ENCODE measurements around the gene CDC7. TPM values are rescaled to one million over a fixed set of nuclear protein-coding genes. Genes with fewer than 3 reads are reported as not detected.

Gene CDC7
- total and polyA plus RNA-seq, 2 experiments from 2014 or later, result 4.7 to 5.4 TPM

DNA sequence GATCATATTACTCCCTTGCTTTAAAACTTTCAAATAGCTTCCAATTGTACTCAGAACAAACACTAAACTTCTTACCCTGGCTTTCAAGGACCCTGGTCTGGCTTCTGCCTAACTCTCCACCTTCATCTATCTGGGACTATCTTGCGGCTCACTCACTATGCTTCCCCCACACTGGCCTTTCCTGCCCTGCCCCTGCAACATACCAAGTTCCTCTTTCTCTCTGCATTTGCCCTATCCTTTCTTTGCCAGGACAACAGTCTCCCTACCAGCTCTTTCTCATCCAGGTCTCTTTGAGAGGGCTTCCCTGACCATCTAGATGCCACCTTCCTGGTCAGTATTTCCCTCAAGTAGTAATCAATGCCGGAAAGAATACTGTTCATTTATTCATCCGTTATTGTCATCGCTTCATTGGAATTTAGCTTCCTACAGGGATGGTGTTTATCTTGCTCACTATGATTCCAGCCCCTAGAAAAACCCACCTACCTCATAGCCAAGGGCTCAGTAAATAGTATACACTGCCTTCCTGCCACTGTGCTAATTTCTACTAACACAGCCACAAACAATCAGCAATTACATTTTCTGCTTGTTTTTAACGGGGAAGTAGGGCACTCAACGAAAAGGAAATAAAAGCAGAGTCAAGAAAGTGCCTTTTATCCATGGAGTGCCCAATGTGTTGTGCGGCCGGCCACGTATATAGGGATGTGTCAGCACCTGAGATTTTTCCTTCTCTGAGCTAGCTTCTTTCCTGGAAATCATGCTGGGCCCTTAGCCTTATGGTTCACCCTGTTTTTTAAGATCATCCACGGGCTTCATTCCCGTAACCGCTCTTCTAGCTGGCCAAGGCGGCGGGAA, 521 bp upstream of the CDC7 start:
- TF ChIP-seq, protein P1, sequence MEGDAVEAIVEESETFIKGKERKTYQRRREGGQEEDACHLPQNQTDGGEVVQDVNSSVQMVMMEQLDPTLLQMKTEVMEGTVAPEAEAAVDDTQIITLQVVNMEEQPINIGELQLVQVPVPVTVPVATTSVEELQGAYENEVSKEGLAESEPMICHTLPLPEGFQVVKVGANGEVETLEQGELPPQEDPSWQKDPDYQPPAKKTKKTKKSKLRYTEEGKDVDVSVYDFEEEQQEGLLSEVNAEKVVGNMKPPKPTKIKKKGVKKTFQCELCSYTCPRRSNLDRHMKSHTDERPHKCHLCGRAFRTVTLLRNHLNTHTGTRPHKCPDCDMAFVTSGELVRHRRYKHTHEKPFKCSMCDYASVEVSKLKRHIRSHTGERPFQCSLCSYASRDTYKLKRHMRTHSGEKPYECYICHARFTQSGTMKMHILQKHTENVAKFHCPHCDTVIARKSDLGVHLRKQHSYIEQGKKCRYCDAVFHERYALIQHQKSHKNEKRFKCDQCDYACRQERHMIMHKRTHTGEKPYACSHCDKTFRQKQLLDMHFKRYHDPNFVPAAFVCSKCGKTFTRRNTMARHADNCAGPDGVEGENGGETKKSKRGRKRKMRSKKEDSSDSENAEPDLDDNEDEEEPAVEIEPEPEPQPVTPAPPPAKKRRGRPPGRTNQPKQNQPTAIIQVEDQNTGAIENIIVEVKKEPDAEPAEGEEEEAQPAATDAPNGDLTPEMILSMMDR (IDR thresholded peaks at IDR 0.05; ENCODE audit: low read depth, low read length), result no peak
- Histone ChIP-seq H3K27me3 (no peaks in the 10 kb centered on the region), H3K36me3 (no peaks in the 10 kb centered on the region), H3K4me3 (peak overlapping the region; percentile 45), H3K9me3 (ENCODE audit: low read depth) (no peaks in the 10 kb centered on the region), H3K4me1 (ENCODE audit: low read depth) (peaks cover 4% of the 10 kb centered on the region), H3K27ac (no peak overlapping the region)
- DNase-seq (ENCODE audit: low read depth in 1 of 2, low spot score in 1 of 2), result no peak

DNA sequence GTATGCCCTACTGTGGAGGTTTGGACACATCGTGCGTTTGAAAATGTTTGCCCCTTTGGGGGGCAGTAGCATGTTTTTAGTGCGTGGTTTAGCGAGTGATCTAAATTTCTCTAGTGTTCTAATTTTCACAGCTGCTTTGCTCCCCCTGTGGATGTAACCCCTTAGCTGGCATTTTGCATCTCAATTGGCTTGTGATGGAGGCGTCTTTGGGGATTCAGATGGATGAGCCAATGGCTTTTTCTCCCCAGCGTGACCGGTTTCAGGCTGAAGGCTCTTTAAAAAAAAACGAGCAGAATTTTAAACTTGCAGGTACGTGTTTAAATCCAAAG, 836 bp downstream of the CDC7 start:
- peak in 1 of 2 donors; percentile 57 for DNase-seq (ENCODE audit: low read depth in 1 of 2, low spot score in 1 of 2)
- H3K27ac ChIP-seq, result peak overlapping the region; percentile 55
- H3K4me1 ChIP-seq (ENCODE audit: low read depth), result peaks cover 4% of the 10 kb centered on the region
- peak overlapping the region; percentile 45 for H3K4me3 ChIP-seq
- no peaks in the 10 kb centered on the region for H3K9me3 ChIP-seq (ENCODE audit: low read depth)
- no peaks in the 10 kb centered on the region for H3K27me3 ChIP-seq
- no peaks in the 10 kb centered on the region for H3K36me3 ChIP-seq
- TF ChIP-seq, protein P1 (IDR thresholded peaks at IDR 0.05; ENCODE audit: low read depth, low read length), result no peak

DNA sequence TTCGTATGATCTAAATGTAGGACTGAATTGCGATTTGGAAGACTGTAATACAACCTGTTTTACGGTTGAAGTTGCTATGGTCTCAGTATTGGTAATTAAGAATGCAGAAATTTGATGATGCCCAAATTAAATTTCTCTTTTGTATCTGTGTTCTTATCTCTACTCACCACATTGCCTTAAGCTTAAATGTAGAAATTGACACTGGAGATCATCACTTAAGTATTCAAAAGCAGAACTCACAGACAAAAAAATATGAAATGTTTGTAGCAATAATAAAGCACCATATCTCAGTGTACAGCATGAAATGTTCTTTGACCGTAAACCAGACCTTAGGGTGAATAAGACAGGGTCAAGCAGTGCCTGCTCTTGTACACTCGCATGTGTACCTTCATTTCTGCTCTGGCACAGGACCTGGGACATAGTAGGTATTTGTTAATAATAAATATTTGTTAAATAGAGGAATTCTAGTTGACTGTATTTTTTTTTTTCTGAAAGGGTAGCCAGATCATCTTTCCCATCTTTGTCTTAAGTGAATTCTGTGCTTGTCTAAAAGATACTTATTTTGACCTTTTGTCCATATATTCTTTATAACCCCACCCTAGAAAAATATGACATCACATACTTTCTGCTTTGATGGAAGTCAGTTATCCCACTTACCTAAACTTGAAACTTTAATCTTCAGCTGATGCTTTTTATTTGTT, 1.5 kb downstream of the CDC7 start:
- no peaks in the 10 kb centered on the region for H3K9me3 ChIP-seq (ENCODE audit: low read depth)
- peak overlapping the region; percentile 45 for H3K4me3 ChIP-seq
- no peaks in the 10 kb centered on the region for H3K27me3 ChIP-seq
- peak overlapping the region; percentile 55 for H3K27ac ChIP-seq
- H3K36me3 ChIP-seq, result no peaks in the 10 kb centered on the region
- H3K4me1 ChIP-seq (ENCODE audit: low read depth), result peaks cover 4% of the 10 kb centered on the region
- no peak for DNase-seq (ENCODE audit: low read depth in 1 of 2, low spot score in 1 of 2)
- TF ChIP-seq, protein P1 (IDR thresholded peaks at IDR 0.05; ENCODE audit: low read depth, low read length), result no peak

DNA sequence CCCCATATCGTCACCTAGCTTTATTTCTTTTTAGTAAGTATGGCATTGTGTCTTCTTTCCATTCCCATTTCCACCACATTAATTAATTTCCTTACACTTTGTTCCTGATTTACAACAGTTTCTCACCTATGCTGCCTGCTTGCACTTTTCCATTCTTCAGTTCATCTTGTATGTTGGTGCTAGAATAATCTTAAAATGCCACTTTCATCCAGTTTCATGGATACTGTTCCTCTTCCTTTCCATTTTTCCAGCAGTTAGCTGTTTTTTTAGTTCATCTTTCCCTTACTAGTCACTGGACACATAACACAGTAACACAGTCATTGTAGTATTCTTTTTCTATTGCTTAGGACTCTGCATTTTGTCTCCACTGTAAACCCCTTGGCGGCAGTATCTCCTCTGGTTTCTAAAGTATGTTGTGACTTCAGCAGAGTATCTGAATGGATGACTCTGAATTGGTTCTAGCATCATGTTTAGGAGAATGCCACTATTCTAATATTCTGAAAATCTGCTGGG, 2.1 kb downstream of the CDC7 start:
- peaks cover 4% of the 10 kb centered on the region for H3K4me1 ChIP-seq (ENCODE audit: low read depth)
- no peak overlapping the region for H3K4me3 ChIP-seq
- TF ChIP-seq, protein P1 (IDR thresholded peaks at IDR 0.05; ENCODE audit: low read depth, low read length), result peak; percentile 39
- H3K27ac ChIP-seq, result no peak overlapping the region
- peak in 1 of 2 donors; percentile 51 for DNase-seq (ENCODE audit: low read depth in 1 of 2, low spot score in 1 of 2)
- H3K36me3 ChIP-seq, result no peaks in the 10 kb centered on the region
- no peaks in the 10 kb centered on the region for H3K27me3 ChIP-seq
- H3K9me3 ChIP-seq (ENCODE audit: low read depth), result no peaks in the 10 kb centered on the region

DNA sequence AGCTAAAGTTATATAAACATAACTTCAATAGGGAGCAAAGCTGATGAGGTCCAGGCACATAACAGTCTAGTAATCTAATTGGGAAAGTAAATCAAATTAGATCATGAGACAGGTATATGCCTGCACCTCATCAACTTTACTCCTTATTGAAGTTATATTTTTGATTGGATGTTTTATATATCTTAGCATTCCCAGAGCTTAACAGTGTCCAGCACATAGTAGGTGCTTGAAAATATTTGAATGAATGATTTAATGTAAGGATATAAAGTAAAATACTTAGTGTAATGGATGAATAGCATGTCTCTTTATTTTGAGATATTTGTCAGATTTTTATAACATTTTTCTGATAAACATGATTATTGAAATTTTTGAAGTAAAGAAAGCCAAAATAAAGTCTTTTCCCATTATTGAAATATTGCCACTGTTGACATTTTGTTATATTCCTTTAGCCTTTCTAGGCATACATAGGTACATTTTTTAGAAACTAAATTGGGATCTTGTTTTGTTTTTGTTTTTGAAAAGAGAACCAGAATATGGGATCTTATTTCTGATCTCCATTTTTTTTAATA, 2.8 kb downstream of the CDC7 start:
- no peaks in the 10 kb centered on the region for H3K27me3 ChIP-seq
- H3K36me3 ChIP-seq, result no peaks in the 10 kb centered on the region
- peaks cover 4% of the 10 kb centered on the region for H3K4me1 ChIP-seq (ENCODE audit: low read depth)
- no peak overlapping the region for H3K27ac ChIP-seq
- H3K9me3 ChIP-seq (ENCODE audit: low read depth), result no peaks in the 10 kb centered on the region
- no peak overlapping the region for H3K4me3 ChIP-seq
- DNase-seq (ENCODE audit: low read depth in 1 of 2, low spot score in 1 of 2), result no peak
- TF ChIP-seq, protein P1 (IDR thresholded peaks at IDR 0.05; ENCODE audit: low read depth, low read length), result no peak

All from cardiac muscle cell (in vitro differentiated cells and primary cell).